ENCODE data around the gene FBXO44. TPM values are rescaled to one million over a fixed set of nuclear protein-coding genes. Genes with fewer than 3 reads are reported as not detected.
A peak's percentile ranks its signal among the peaks of the same experiment; 100 is the strongest.

Gene FBXO44
- total RNA-seq, 1 experiment from 2014 or later, result 24.5 TPM

GRCh38 chr1:11673089-11673769 is 18.6 kb downstream of the FBXO44 start:
- H3K9me3 Mint-ChIP-seq, result no peaks in the 10 kb centered on the region
- no peak overlapping the region for H3K18ac ChIP-seq (ENCODE audit: insufficient read length, low read depth, low read length)
- H3K9ac ChIP-seq (ENCODE audit: extremely low read depth, insufficient read length, low read length), result no peak overlapping the region
- WGBS (ENCODE audit: extremely low coverage, insufficient read length, low lambda C conversion rate), result no CpG with 5 or more reads among the region's 14 CpGs
- H3K27me3 Mint-ChIP-seq (ENCODE audit: low read depth), result peaks cover 1% of the 10 kb centered on the region; the same call in 1 of the 2 replicates
- H3K56ac ChIP-seq (ENCODE audit: insufficient read length, low read depth, low read length), result no peak overlapping the region
- H2BK15ac ChIP-seq (ENCODE audit: low read depth, low read length), result no peak overlapping the region
- no peaks in the 10 kb centered on the region for H3K9me3 ChIP-seq (ENCODE audit: control insufficient read depth, low read depth, low read length)
- DNase-seq, result no peak
- H3K36me3 Mint-ChIP-seq (ENCODE audit: insufficient read depth in 1 of 3, low read depth in 3 of 3), result peaks cover 44 to 86% (median 72%) of the 10 kb centered on the region in 3 experiments
- no peaks in the 10 kb centered on the region for H3K27me3 ChIP-seq (ENCODE audit: insufficient read depth, low read length)
- no peak overlapping the region for H3K27ac ChIP-seq (ENCODE audit: insufficient read length, low read depth, low read length)
- no peak overlapping the region for H3K23ac ChIP-seq (ENCODE audit: insufficient read length, low read depth, low read length)
- TF ChIP-seq, protein P1, sequence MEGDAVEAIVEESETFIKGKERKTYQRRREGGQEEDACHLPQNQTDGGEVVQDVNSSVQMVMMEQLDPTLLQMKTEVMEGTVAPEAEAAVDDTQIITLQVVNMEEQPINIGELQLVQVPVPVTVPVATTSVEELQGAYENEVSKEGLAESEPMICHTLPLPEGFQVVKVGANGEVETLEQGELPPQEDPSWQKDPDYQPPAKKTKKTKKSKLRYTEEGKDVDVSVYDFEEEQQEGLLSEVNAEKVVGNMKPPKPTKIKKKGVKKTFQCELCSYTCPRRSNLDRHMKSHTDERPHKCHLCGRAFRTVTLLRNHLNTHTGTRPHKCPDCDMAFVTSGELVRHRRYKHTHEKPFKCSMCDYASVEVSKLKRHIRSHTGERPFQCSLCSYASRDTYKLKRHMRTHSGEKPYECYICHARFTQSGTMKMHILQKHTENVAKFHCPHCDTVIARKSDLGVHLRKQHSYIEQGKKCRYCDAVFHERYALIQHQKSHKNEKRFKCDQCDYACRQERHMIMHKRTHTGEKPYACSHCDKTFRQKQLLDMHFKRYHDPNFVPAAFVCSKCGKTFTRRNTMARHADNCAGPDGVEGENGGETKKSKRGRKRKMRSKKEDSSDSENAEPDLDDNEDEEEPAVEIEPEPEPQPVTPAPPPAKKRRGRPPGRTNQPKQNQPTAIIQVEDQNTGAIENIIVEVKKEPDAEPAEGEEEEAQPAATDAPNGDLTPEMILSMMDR (conservative IDR thresholded peaks at IDR 0.05), result no peak
- no peak overlapping the region for H2AFZ ChIP-seq (ENCODE audit: low read length)
- no peaks in the 10 kb centered on the region for H3K79me1 ChIP-seq (ENCODE audit: insufficient read depth, low read depth, low read length, poor library complexity, severe bottlenecking)
- H3K4me3 Mint-ChIP-seq, result no peak overlapping the region
- H2BK5ac ChIP-seq (ENCODE audit: insufficient read length, low read length), result no peak overlapping the region
- H3K23me2 ChIP-seq (ENCODE audit: insufficient read length, low read depth, low read length, poor library complexity, severe bottlenecking), result no peaks in the 10 kb centered on the region
- no peak overlapping the region for H4K91ac ChIP-seq (ENCODE audit: insufficient read length, low read depth, low read length)
- H2BK20ac ChIP-seq (ENCODE audit: low read depth, low read length, poor library complexity, severe bottlenecking), result no peak overlapping the region
- H2BK120ac ChIP-seq (ENCODE audit: low read depth, low read length, poor library complexity, severe bottlenecking), result no peak overlapping the region
- H3K4ac ChIP-seq (ENCODE audit: low read depth, low read length), result no peak overlapping the region
- H3K27ac Mint-ChIP-seq, result peak overlapping the region in 1 of 3 experiments; percentile 21; a peak in 2 of 7 replicates
- no peak overlapping the region for H4K5ac ChIP-seq (ENCODE audit: insufficient read length, low read depth, low read length)
- no peaks in the 10 kb centered on the region for H4K20me1 ChIP-seq (ENCODE audit: control insufficient read depth, insufficient read depth, insufficient read length)
- H3K4me1 Mint-ChIP-seq, result peaks cover 0 to 4% of the 10 kb centered on the region in 2 experiments; a peak in 1 of 4 replicates
- no peak overlapping the region for H4K8ac ChIP-seq (replicated peaks; ENCODE audit: insufficient read length, low read depth, low read length)
- H2AK5ac ChIP-seq (ENCODE audit: insufficient read length, low read length), result no peak overlapping the region
- H3K79me2 ChIP-seq (ENCODE audit: insufficient read depth, low read length), result 0 out of 2 replicates have a peak, but pooled peaks cover 2% of the 10 kb centered on the region
- H3K4me2 ChIP-seq (ENCODE audit: insufficient read depth, insufficient read length, low read length), result no peak overlapping the region
- H3T11ph ChIP-seq (ENCODE audit: low read length), result no peak overlapping the region
- no peak overlapping the region for H3K14ac ChIP-seq (ENCODE audit: insufficient read depth, low read length)
- H2BK12ac ChIP-seq (ENCODE audit: insufficient read length, low read depth, low read length), result no peak overlapping the region
- no peaks in the 10 kb centered on the region for H3K4me1 ChIP-seq (ENCODE audit: insufficient read depth, low read length)

Data from H9 (cell line).